ENCODE data around the gene INCA1. TPM values are rescaled to one million over a fixed set of nuclear protein-coding genes. Genes with fewer than 3 reads are reported as not detected.

INCA1 gene
- total RNA-seq, 1 donor from 2014 or later: 0.22 TPM

DNA sequence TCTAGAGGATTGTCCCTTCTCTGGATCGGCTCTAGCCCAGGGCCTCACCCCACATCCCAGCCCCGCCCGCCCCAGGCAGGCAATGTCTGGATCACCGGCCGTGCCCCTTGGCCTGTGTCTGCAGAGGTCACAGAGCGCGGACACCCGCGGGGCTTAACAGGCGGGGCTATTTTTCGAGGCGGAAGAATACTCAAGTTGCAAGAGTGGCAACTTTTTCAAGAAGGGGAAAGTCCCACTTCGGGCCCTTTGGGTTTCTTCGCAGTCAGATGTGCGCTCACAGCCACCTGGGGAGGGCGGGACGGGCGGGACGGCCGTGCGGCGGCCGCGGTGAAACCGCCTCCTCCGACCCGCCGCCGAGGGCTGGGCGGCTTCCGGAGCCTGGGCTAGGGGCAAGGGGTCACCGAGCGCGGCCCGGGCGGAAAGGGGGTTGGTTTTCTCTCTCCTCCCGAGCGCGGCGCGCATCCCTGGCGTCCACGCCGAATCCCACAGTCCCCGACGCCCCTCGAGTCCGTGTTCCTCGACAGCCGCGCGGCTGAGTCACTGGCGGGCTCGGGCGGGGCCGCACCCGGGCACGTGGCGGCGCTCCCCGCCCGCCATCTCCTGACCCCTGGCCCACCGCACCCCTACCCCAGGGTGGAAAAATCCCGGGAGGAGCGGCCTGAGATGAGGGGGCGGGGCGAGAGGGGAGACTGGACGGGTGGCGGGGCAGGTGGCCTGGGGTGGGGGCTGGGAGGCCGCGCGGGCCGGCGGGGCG lies 47.8 kb downstream of the INCA1 start:
- intact Hi-C loops (cut with micrococcal nuclease): loop anchor here (1.0 to 2.0 kb wide), 2 partner anchors 18 to 537 kb away; partner anchors contain the start of genes DERL2, MIS12 and SPAG7

DNA sequence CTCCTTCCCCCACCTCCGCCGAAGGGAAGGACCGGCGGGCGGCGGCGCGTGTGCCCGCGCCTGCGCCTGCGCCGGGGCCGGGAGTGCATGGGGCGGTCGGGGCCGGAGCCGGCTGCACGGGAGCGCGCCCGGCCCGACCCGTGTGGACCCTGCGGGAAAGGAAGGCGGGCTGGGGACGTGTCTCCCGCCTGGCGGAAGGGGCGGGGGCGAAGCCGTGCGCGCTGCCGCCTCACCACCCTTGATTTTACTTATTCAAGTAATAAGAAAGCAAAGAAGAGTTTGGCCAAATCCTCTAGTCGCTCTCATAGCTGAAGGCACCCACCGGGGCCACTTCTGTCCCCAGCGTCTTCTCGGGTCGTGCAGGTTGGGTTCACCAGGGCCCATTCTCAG lies 48.4 kb downstream of the INCA1 start:
- intact Hi-C loops (cut with micrococcal nuclease): loop anchor here (1.0 to 2.0 kb wide), 6 partner anchors 9 to 806 kb away; partner anchors contain the start of genes CAMTA2, CYB5D2, DERL2 and INCA1

DNA sequence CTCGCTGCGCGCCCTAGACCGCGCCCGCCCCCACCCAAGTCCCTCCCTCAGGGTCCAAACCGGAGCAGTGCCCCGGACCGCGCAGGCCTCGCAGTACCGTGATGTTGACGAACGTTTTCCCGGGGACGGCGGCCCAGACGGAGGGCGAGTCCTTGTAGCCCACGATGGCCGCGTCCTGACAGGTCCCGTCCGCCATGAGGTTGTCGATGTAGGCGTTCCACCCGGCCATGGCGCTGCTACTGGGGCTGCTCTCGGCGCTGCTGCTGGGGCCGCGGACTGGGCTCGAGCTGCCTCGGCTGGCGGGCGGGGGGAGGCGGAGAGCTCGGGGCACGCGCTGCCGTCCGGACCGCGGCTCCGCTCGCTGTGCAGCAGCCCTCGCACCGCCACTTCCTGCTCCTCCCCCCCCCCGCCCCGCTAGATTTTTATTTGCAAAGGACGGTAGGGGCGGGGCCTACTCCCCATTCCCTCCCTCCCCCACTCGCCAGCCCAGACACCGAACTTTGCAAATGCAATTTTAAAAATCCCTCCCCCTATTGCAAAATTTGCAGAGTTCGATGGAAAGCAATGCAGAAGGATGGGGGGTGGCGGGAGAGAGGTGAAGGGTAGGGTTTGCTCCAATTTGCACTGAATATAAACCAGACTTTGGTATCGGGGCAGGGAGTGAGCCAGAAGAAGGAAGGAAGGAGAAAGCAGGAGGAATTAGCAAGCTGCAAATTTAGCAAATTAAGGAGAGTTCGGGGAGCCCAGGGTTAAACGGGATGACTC lies 49.0 kb downstream of the INCA1 start, which contains the start of gene PFN1:
PFN1 (minus strand) TSS at position 365 of the 765 bp plus-strand sequence; CDS start at position 229, 136 bp downstream.
- intact Hi-C loops (cut with micrococcal nuclease): loop anchor here (1.0 to 2.0 kb wide), 5 partner anchors 8 to 805 kb away; partner anchors contain the start of genes CAMTA2, CYB5D2, DERL2 and INCA1

DNA sequence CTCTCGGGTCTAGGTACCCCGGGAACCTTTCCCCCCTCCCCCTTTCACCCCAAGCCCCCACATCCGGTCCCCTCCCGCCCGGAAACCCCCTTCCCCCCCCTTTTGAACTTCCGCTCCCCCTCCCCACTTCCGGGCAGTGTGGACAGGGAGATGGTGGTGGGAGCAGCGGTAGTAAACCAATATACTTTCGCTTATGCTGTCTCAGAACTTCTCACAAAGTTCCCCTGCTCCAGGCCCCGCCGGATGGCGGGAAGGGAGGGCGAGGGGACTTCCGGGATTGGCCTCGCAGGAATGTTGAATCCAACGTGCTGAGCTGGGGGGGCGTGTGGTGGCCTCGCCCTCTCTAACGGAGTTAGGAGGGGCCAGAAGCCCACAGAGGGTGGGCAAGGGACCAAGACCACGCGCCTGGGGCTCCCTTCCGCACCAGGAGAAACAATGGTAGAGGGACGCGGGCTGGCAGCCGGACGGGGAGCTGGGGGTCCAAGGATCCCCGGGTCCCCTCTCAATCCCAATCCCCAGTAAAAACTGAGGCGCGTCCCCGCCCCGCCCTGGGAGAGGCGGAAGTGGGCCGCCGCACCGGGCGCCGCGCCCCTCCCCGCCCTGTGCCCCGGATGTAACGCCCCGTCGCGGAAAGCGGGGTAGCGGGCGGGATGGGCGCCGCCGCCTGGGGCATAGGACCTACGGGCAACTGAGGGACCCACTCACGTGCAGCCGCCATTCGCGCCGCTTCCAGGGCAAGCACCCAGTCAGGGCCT lies 49.7 kb downstream of the INCA1 start:
- intact Hi-C loops (cut with micrococcal nuclease): loop anchor here (1.0 to 2.0 kb wide), 7 partner anchors 7 to 804 kb away; partner anchors contain the start of genes ARRB2, CAMTA2, CYB5D2 and DERL2

DNA sequence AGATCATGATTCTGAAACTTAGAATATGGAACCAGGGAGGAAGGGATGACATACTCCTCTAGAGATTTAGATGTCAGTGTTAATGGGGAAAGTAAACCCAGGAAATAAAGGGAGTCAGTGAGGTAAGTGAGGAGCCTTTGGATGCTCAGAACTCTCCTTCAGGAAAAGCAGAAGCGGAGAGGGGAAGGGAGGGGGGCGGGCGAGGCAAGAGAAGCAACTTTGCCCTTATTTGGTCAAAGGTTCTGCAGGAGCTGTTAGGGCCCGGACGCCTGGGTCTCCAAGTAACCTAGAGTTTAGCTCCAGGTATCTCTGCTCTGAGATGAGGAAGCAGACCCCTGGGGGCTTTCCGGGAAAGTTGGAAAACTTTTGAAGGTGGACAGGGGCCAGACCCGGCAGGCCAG lies 50.3 kb downstream of the INCA1 start:
- intact Hi-C loops (cut with micrococcal nuclease): loop anchor here (1.0 kb wide), 2 partner anchors 84 to 237 kb away; partner anchors contain the start of gene ARRB2

DNA sequence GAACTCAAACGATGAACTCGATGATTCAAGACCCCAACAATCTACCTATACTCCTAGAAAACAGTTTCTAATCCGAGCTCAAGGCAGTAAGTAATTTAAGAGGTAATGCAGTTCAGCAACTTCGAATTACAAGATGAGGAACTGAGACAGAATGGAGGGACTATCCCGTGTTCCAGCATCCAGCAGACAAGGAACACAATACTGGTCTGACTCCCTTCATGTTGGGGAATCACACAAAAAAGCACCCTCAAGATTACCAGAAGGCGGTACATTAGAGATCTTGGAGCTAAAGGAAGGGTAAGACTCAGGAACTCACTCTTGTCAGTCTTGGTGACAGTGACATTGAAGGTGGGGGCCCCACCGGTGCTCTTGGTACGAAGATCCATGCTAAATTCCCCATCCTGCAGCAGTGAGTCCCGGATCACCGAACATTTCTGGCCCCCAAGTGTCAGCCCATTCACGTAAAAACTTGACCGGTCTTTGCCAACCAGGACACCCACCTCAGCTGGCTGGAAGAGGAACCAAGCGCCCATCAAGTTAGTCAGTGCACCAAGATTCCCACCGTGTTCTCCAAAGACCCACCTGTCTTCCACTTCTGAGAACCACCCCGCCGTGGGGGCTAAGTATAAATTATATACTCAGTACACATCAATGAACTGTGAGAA lies 50.9 kb downstream of the INCA1 start:
- intact Hi-C loops (cut with micrococcal nuclease): no loop called here

DNA sequence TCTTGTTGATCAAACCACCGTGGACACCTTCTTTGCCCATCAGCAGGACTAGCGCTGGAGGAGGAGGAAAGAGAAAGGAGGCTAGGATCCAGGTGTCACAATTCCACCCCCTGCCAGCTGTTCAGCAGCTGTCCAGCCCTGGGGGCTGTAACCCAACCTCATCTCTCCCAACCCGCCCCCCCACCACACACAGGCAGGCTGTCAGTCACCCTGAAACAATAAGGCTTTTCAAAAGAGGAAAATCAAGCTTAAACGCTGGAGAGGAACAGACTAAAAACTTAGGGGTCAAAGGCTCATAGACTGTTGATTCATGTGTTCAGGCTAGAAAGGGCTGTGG lies 51.4 kb downstream of the INCA1 start:
- intact Hi-C loops (cut with micrococcal nuclease): loop anchor here (2.0 kb wide), 2 partner anchors 37 to 769 kb away; no protein-coding TSS in a partner anchor

DNA sequence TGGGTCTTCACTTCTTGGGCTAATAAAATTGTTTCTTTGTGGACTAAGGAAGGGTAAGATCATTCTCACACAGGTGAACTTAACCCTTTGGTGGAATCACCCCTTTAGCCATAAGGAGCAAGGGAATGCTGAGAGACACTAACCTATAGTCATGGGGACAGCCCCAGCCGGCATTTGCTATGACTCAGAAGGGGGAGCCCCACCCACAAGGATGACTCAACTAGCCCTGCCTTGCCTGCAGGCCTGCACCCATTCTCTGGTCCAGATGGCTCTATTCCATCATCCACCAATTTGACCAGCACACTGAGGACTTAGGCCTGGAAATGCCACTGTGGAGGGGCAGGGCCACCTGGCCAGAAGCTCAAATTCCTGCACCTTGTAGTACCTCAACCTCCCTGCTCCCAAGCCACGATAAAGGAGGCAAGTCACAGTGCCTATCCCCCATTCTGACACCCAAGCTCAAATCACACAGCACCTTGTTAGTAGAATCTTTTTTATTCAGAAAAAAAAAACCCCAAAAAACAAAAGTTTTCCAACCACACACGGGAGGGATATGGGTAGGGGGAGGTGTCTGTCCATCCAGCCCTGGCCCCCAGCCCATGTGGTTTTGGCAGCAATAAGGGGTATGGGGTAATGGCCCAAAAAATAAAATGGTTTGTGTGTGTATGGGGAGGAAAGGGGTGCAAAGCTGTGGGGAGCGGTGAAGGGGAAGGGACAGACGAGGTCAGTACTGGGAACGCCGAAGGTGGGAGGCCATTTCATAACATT lies 52.0 kb downstream of the INCA1 start:
- intact Hi-C loops (cut with micrococcal nuclease): loop anchor here (2.0 kb wide), 2 partner anchors 37 to 769 kb away; no protein-coding TSS in a partner anchor

DNA sequence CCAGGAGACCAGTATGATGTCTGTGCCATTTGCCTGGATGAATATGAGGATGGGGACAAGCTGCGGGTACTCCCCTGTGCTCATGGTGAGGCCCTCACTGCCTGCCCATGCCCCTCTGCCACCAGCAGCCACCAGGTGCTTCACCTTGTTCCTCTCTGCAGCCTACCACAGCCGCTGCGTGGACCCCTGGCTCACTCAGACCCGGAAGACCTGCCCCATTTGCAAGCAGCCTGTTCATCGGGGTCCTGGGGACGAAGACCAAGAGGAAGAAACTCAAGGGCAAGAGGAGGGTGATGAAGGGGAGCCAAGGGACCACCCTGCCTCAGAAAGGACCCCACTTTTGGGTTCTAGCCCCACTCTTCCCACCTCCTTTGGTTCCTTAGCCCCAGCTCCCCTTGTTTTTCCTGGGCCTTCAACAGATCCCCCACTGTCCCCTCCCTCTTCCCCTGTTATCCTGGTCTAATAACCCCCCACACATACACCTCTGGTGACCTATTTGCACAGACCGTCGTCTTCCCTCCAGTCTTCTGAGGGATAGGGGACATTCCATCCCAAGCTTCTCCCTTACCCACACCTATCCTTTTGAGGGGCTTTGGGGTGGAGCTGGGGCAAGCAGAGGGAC lies 52.7 kb downstream of the INCA1 start:
- intact Hi-C loops (cut with micrococcal nuclease): loop anchor here (2.0 to 5.0 kb wide), 4 partner anchors 36 to 768 kb away; partner anchors contain the start of genes ANKFY1 and MED11

DNA sequence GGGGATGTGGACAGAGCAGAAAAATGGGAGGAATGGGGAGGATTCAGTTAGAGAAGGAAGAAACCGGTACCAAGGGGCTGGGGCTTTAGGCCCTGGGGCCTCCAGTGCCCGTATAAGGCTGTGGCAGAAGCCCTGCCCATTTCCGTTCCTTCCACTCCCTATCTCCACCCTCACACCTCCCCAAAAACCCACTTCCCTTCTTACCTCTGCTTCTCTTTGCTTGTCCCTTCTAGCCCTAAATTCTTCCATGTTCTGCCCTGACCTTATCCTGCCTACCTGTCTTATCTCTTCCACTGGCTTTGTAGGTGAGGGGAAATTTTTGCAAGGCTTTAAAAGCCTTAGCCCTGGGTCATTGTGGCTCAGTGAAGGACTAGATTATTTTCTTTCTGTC lies 53.2 kb downstream of the INCA1 start:
- intact Hi-C loops (cut with micrococcal nuclease): loop anchor here (2.0 to 5.0 kb wide), 4 partner anchors 35 to 767 kb away; partner anchors contain the start of genes ANKFY1 and MED11

DNA sequence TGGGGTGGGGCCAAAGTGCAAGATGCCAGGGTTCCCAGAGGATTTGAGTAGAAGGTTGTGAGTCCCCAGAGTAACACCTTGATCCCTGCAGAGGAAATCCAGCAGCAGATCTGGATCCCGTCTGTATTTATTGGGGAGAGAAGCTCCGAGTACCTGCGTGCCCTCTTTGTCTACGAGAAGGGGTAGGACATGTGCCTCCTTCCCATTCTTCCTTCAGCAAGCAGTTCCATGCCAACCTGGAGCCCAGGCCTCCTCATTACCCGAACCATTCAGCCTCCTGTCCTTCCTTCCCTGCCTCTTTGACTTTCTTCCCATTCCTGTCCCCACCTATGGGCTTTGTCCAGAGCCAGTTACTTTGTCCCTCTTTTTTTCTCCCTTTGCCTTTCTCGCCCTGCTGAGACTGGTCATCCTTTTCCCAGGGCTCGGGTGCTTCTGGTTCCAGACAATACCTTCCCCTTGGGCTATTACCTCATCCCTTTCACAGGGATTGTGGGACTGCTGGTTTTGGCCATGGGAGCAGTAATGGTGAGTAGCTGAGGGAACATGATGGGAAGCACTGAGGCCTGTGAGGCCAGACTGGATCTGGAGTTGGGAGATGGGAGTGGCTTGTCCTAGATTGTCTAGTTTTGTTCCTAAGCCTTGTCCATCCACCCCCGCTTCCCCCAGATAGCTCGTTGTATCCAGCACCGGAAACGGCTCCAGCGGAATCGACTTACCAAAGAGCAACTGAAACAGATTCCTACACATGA lies 54.4 kb downstream of the INCA1 start:
- intact Hi-C loops (cut with micrococcal nuclease): loop anchor here (5.0 kb wide), 2 partner anchors 211 to 681 kb away; partner anchors contain the start of genes ANKFY1 and MED11

DNA sequence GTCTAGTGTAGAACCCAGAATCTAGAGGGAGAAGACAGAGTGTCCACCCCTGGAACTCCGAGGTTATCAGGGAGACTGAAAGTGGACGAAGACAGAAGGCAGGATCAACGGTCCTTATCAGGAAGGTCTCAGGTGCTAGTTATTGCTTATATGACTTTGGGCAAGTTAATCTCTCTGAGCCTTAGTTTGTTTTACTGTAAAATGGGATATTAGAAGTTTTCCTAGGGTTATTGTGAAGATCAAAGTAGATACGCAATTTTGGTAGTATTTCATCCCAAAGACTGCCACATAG lies 56.1 kb downstream of the INCA1 start:
- intact Hi-C loops (cut with micrococcal nuclease): loop anchor here (5.0 kb wide), 2 partner anchors 209 to 679 kb away; partner anchors contain the start of genes ANKFY1 and MED11

DNA sequence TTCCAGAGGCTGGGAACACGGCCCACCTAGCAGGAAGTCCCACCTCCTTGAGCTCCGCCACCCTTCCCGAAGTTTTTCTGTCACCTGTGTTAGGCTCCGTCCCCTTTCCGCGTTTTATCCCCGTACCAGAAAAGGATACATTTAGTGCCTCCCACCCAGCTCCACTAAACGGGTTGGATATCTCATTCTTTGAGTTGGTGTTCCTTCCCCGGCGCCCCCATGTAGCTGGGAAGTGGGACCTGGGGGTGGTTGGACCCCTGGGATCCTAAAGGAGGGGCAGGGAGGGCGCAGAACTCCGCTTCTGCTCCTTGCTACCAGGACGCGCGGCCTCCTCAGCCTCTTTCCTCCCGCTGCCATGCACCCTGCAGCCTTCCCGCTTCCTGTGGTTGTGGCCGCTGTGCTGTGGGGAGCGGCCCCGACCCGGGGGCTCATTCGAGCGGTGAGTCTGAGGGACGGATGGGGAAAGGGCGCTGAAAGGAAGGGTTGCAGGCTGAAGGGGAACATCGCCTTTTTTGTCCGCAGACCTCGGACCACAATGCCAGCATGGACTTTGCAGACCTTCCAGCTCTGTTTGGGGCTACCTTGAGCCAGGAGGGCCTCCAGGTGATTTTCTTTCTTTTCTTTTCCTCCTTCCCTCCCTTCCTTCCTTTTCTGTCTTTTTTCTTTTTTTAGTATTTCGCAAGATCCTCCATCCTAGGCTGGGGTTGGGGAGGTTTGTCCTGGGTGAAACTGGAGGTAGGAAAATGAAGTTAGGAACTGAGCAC lies 56.6 kb downstream of the INCA1 start:
- intact Hi-C loops (cut with micrococcal nuclease): loop anchor here (1.0 to 5.0 kb wide), 12 partner anchors 8 to 678 kb away; partner anchors contain the start of genes ANKFY1, ARRB2, CAMTA2 and DERL2

DNA sequence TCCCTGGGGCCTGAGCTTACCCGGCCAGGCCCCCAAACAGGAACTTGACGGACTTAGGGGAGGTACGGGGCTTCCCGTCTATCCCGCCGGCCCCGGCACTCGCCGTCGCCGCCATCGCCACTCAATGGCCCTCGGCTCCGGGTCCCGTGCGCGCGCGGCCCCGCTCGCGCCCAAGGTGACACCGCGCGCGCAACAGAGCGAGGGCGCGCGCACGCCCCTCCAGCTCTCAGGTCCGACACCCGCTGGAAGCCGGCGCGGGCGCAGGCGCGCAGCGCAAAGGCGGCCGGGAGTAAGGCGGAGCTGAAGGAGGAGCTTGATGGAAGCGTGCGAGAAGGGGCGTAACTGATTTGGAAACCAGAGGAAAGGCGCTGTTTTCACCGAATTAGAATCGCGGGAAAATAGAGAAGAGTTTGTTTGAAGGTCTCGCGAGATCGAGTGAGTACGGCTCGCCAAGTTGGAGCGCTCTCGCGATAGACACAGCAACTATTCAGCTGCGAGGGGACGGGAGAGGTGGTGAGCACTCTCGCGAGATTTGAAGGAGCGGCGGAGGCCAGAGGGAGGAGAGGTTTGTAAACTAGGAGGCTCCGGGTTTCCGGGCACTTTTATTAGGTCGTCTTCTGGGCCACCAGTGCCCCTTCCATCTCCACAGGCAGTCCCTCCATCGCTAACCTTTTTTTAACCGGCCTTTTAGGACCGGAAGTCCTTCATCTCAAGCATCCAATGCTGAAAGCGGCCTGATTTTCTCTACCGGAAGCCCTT lies 57.3 kb downstream of the INCA1 start, which contains the start of the genes RNF167 and SLC25A11:
RNF167 (plus strand) TSS at position 473 of the 759 bp plus-strand sequence. CDS start 642 bp downstream, outside the sequence.
SLC25A11 (minus strand) TSS at position 251 of the 759 bp plus-strand sequence; CDS start at position 115, 136 bp downstream.
- intact Hi-C loops (cut with micrococcal nuclease): loop anchor here (1.0 to 5.0 kb wide), 12 partner anchors 8 to 678 kb away; partner anchors contain the start of genes ANKFY1, ARRB2, CAMTA2 and DERL2

DNA sequence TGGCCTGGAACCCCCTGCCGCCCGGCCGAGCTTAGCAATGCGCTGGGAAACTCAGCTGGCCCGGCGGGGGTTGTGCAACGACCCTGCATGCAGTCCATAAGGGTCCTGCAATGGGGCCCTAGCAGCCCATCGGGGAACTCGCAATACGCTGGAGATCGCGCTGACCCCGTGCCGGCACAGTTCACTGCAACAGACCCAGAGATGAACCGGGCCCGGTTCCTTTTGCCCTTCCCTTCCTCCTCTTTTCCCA lies 57.9 kb downstream of the INCA1 start:
- intact Hi-C loops (cut with micrococcal nuclease): no loop called here

DNA sequence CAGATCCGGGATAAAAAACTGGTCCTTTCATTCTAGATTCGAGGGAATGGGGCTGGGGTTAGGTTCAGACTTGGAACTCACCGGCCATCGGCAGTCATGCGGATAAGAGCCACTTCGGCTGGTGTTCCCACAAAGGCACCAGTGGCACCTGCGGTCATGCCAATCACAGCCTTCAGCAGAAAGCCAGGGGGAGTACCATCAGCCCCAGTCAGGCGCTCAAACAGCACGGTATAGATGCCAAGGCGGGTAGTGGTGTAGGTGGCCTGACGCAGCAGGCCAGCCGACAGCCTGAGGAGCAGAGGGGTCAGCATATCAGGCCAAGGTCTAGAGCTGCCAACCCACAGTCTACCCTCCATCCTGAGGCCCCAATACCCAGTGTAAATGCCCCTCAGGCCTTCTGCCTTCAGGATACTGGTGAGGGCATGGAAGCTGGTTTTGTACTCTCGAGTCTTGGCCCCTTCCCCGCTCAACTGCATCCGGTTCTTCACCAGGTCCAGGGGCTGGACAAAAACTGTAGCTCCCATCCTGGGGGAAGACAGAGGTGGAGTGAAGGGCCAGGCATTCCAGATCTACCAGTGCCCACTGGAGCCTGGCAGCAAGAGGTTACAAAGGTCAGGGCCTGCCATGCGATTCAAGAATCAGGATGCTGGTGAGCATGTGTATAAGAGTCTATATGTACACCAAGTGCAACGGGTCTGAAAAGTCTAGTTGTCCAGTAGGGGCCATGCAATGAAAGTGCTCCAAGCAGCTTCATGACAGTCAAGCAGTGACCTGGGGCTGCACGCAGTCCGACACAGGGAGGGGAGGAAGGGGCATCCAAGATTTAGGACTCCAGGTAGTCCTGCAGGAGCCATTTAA lies 58.4 kb downstream of the INCA1 start:
- intact Hi-C loops (cut with micrococcal nuclease): no loop called here

All from T-helper 1 cell treated with Interleukin-12 subunit alpha and Interleukin-12 subunit beta and Interleukin-4 antibody, amounts not matched to agents 30 ng/mL and 1 ng/mL, for 36 hours (primary cell).